GM12891 (cell line): ENCODE results near the gene FANK1.

Source experiments
- POLR2A ChIP-seq: IDR thresholded peaks from 2 replicates; pipeline ENCODE4 v1.6.1; 2011; ENCODE audit warnings: low read depth, low read length, control low read depth
- POLR2AphosphoS5 ChIP-seq: IDR thresholded peaks from 2 replicates; pipeline ENCODE4 v1.6.1; 2011; ENCODE audit warnings: low read depth, low read length, control low read depth
- POU2F2 ChIP-seq: IDR thresholded peaks from 2 replicates; pipeline ENCODE4 v1.6.1; 2011; ENCODE audit warnings: low read depth, mild to moderate bottlenecking, control low read depth, low read length, moderate library complexity

- TF ChIP-seq POLR2AphosphoS5 (no peak), POLR2A (no peak), POU2F2 (no peak)
Measured at GRCh38 chr10:125849448-125849847, 46.9 kb upstream of the FANK1 start.
